GM12873 (cell line): ENCODE results near the gene BNC2.

Experiments
- CTCF ChIP-seq: IDR thresholded peaks from 2 replicates; pipeline ENCODE4 v1.5.1; 2012; ENCODE audit warnings: low read depth, mild to moderate bottlenecking, moderate library complexity, low read length, control low read depth; ENCODE audit not compliant: insufficient read depth; ENCODE audit errors: missing control alignments

The BNC2 gene

GRCh38 chr9:16510482-16510881 is 360.0 kb downstream of the BNC2 start:
- no peak for TF ChIP-seq CTCF

- no peak for TF ChIP-seq CTCF
These were observed 360.5 kb downstream of the BNC2 start for GRCh38 chr9:16509997-16510396.

GRCh38 chr9:16505199-16505598 is 365.3 kb downstream of the BNC2 start:
- no peak for TF ChIP-seq CTCF

- no peak for TF ChIP-seq CTCF
These were observed 368.7 kb downstream of the BNC2 start for GRCh38 chr9:16501726-16502125.

GRCh38 chr9:16501141-16501540 is 369.3 kb downstream of the BNC2 start:
- no peak for TF ChIP-seq CTCF

- TF ChIP-seq CTCF = no peak
These were observed 370.1 kb downstream of the BNC2 start for GRCh38 chr9:16500386-16500785.

- no peak for TF ChIP-seq CTCF
These were observed 370.6 kb downstream of the BNC2 start for GRCh38 chr9:16499892-16500291.
